ENCODE measurements around the gene RNF128.
A peak's percentile ranks its signal among the peaks of the same experiment; 100 is the strongest.

Gene RNF128

GRCh38 chrX:106726485-106727437, at the start of gene RNF128:
TSS of gene RNF128 (plus strand) at chrX:106726701. CDS start at chrX:106726914, 213 bp downstream.
- no peak for DNase-seq (ENCODE audit: low read depth)

GRCh38 chrX:106680716-106681115, 45.8 kb upstream of the RNF128 start:
- no peak for DNase-seq (ENCODE audit: low read depth)

- no peak for DNase-seq (ENCODE audit: low read depth)
Measured at GRCh38 chrX:106684207-106684606, 42.3 kb upstream of the RNF128 start.

- no peak for DNase-seq (ENCODE audit: low read depth)
Measured at GRCh38 chrX:106692425-106693065, 34.0 kb upstream of the RNF128 start.

GRCh38 chrX:106696502-106696901, 30.0 kb upstream of the RNF128 start:
- no peak for DNase-seq (ENCODE audit: low read depth)

GRCh38 chrX:106698693-106699092, 27.8 kb upstream of the RNF128 start:
- DNase-seq (ENCODE audit: low read depth), result peak; percentile 36

- no peak for DNase-seq (ENCODE audit: low read depth)
Measured at GRCh38 chrX:106702636-106703035, 23.9 kb upstream of the RNF128 start.

- DNase-seq (ENCODE audit: low read depth), result no peak
Measured at GRCh38 chrX:106706466-106706865, 20.0 kb upstream of the RNF128 start.

- DNase-seq (ENCODE audit: low read depth), result peak; percentile 93
Measured at GRCh38 chrX:106707771-106708454, 18.6 kb upstream of the RNF128 start.

- no peak for DNase-seq (ENCODE audit: low read depth)
Measured at GRCh38 chrX:106710771-106711170, 15.7 kb upstream of the RNF128 start.

GRCh38 chrX:106711375-106711774, 15.1 kb upstream of the RNF128 start:
- DNase-seq (ENCODE audit: low read depth), result no peak

GRCh38 chrX:106716004-106716403, 10.5 kb upstream of the RNF128 start:
- DNase-seq (ENCODE audit: low read depth), result peak; percentile 29

GRCh38 chrX:106716463-106716862, 10.0 kb upstream of the RNF128 start:
- no peak for DNase-seq (ENCODE audit: low read depth)

- no peak for DNase-seq (ENCODE audit: low read depth)
Measured at GRCh38 chrX:106718709-106719108, 7.8 kb upstream of the RNF128 start.

GRCh38 chrX:106725931-106726330, 570 bp upstream of the RNF128 start:
- no peak for DNase-seq (ENCODE audit: low read depth)

GRCh38 chrX:106728337-106728736, 1.8 kb downstream of the RNF128 start:
- peak; percentile 15 for DNase-seq (ENCODE audit: low read depth)

GRCh38 chrX:106730401-106730800, 3.9 kb downstream of the RNF128 start:
- DNase-seq (ENCODE audit: low read depth), result peak; percentile 5

GRCh38 chrX:106731590-106731989, 5.1 kb downstream of the RNF128 start:
- DNase-seq (ENCODE audit: low read depth), result no peak

GRCh38 chrX:106734827-106735226, 8.3 kb downstream of the RNF128 start:
- no peak for DNase-seq (ENCODE audit: low read depth)

- no peak for DNase-seq (ENCODE audit: low read depth)
Measured at GRCh38 chrX:106740193-106740780, 13.8 kb downstream of the RNF128 start.

- no peak for DNase-seq (ENCODE audit: low read depth)
Measured at GRCh38 chrX:106742193-106742592, 15.7 kb downstream of the RNF128 start.

GRCh38 chrX:106742805-106743204, 16.3 kb downstream of the RNF128 start:
- DNase-seq (ENCODE audit: low read depth), result no peak

All from amniotic epithelial cell (primary cell).